ENCODE measurements around the gene TBC1D22A.
"Not testable (repeated sequence)": the region's sequence is repeated elsewhere in the genome, so short reads cannot be mapped to it uniquely, and the experiment has no call there.

The TBC1D22A gene

GRCh38 chr22:47166446-47167016 lies 404.1 kb downstream of the TBC1D22A start:
- DNase-seq (ENCODE audit: low read depth, low spot score), result no peak

DNA sequence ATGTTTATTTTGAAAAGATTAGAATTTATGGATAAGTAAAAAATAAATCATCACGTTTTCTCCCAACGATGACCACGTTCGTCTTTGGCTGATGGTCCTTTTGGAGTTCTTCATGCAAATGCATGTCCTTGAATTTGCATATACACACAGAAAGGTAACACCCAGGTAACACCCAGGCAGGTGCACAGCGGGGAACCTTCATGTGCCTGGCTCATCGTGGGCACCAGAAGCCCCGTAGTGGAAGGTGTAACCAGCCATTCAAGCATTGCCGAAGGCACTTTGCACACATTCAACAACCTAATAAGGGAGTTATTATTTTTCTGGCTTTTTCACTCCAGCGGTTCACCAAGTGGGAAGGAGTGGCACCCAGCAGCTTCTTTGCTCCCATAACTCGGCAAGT lies 404.6 kb downstream of the TBC1D22A start:
- DNase-seq (ENCODE audit: low read depth, low spot score), result no peak

GRCh38 chr22:47167921-47168320 lies 405.5 kb downstream of the TBC1D22A start:
- not testable (repeated sequence) for DNase-seq (ENCODE audit: low read depth, low spot score)

DNA sequence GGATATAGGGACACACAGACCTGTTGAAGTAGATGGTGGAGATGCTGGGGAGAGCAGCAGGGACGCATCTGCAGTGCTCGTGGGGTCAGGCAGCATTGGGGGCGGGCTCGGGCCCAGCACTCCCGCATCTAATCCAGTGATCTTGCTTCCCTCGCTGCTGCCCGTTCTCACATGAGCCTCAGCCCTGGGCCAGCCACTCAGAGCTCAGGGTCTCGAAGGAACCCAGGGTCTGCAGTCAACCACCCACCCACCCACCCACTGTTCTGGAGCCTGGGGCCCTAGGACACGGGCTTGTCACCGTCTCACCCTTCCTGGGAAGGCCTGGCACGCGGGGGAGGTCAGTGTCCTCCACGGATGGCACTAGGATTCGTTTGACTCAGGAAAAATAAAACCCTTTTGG lies 406.0 kb downstream of the TBC1D22A start:
- no peak for DNase-seq (ENCODE audit: low read depth, low spot score)

DNA sequence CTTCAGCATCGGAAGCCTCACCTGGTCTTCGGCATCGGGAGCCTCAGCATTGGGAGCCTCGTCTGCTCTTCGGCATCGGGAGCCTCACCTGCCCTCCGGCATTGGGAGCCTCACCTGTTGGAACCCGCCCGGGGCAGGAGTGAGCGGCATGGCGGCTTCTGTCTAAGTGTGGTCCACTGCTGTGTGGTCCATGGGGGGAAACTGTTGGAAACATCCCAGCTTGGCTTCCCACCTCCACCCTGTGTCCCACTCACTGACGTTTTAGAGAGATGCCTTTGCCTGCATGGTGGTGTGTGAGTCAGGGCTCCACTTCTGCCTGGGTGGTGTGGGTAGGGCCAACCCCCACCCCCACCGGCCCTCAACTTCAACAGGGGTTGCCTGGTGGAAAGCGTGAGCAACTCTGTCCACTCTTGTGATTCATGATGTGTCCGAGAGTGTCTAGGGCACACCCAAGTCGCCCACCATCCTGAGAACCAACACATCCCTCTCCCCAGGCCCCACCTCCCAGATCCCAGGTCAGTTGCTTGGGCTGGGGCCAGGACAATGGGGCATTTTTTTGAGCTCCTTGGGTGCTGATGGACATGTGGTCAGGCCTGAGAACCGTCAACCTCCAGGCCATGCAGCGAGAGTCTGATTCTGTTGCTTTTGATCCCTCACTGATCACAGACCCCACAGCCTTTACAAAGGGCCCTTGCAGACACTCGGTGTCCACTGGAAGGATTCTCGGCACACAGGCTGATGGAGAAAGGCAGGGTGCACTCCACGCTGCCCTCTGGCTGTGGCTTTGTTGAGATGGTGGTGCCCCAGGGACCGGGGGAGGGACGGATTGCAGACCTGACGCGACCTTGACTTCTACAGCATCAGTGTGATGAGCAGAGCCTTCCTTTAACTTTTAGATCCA lies 406.7 kb downstream of the TBC1D22A start:
- peak; percentile 5 for DNase-seq (ENCODE audit: low read depth, low spot score)

DNA sequence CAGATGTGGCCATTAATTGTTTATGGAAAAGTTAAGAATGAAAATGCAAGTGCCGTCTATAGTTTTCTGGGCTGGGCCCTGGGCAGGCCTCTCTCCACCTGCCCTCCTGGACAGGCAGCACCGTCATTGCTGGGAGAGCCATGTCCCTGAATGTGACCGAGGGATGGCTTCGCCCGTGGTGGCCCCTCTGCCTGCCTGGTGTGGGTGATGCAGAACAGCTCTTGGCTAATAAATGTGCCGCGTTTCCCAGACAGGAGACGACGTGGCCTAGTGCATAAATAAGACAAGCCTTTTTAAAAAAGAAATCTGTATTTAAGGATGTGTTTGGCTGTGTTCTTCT lies 407.3 kb downstream of the TBC1D22A start:
- no peak for DNase-seq (ENCODE audit: low read depth, low spot score)

DNA sequence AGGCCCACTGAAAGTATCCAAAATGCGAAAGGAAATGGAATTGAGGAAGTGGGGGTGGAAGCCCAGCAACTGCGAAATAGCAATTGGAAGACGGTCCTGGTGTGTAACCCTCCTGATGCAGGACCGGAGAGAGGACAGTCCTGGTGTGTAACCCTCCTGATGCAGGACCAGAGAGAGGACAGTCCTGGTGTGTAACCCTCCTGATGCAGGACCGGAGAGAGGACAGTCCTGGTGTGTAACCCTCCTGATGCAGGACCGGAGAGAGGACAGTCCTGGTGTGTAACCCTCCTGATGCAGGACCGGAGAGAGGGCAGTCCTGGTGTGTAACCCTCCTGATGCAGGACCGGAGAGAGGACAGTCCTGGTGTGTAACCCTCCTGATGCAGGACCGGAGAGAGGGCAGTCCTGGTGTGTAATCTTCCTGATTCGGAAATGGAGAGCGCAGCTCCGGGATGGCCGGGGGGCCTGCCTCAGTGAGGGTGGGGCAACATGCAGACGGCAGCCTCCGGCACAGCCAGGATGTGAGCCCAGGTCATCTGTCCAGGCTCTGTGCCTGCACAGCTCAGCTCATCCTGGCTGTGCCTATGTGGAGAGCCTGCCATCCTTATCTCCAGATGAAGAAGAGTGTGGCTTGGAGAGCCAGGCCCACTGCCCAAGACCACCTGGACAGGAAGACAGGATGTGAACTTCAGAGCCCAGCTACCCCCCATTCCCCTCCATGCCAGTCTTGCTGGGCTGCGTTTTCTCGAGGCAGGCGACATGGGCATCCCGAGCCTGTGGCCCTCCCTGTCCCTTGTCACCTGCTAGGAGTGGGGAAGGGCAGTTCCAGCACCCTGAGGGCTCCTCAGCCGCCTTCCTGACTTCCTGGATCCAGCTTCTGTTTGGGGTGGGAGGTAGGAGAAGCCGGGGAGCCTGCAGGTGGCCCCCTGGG lies 408.3 kb downstream of the TBC1D22A start:
- not testable (repeated sequence) for DNase-seq (ENCODE audit: low read depth, low spot score)

GRCh38 chr22:47171441-47172221 lies 409.2 kb downstream of the TBC1D22A start:
- DNase-seq (ENCODE audit: low read depth, low spot score), result no peak

DNA sequence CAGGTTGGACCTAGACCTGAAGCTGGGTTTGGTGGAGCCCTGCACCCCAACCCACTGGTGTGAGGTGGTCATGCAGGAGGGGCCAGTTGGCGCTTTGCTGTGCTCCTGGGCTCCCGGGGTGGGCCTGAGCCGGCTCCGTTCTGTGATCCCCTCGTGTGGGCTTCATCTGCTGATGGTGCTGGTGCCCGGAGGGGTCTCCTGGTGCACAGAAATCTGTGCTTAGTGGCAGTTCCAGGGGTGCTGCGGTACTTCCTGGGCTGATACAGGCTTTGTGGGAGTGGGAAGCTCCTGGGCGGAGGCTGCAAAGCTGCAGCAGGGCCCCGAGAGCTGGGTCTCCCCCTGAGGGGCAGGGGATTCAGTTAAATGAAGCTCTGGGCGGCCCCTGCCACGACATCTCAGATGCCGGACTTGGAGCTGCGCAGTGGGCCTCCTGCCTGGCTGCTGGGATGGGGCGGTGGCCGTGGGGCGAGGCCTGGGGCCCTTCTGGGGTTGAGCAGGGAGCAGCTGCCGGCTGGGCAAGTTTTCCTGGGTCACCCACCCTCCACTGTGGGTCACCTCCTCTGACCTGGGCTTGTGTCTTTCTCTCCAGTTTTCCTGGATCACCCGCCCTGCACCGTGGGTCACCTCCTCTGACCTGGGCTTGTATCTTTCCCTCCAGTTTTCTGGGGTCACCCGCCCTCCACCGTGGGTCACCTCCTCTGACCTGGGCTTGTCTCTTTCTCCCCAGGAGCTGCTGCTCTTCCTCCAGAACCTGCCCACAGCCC lies 410.5 kb downstream of the TBC1D22A start:
- DNase-seq (ENCODE audit: low read depth, low spot score), result no peak

- DNase-seq (ENCODE audit: low read depth, low spot score), result no peak
These were observed 411.1 kb downstream of the TBC1D22A start for GRCh38 chr22:47173535-47174021.

- DNase-seq (ENCODE audit: low read depth, low spot score), result no peak
These were observed 411.6 kb downstream of the TBC1D22A start for GRCh38 chr22:47174096-47174495.

DNA sequence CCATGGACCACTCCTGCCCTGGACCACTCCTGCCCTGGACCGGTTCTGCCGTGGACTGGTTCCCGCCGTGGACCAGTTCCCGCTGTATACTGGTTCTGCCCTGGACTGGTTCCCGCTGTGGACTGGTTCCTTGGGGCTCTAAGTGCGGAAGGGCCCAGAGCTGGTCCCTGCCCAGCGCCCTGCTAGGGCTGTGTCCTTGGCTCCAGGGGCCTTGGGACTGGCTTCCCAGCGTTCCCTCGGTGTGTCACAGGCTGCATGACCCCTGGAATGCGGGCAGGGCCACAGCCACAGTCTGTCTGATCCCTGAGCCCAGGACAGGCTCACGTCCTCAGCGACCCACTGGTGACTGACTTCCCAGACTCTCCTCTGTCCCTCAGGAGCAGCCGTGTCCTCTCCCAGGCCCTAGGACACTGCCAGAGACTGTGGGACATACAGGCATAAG lies 412.2 kb downstream of the TBC1D22A start:
- no peak for DNase-seq (ENCODE audit: low read depth, low spot score)

DNA sequence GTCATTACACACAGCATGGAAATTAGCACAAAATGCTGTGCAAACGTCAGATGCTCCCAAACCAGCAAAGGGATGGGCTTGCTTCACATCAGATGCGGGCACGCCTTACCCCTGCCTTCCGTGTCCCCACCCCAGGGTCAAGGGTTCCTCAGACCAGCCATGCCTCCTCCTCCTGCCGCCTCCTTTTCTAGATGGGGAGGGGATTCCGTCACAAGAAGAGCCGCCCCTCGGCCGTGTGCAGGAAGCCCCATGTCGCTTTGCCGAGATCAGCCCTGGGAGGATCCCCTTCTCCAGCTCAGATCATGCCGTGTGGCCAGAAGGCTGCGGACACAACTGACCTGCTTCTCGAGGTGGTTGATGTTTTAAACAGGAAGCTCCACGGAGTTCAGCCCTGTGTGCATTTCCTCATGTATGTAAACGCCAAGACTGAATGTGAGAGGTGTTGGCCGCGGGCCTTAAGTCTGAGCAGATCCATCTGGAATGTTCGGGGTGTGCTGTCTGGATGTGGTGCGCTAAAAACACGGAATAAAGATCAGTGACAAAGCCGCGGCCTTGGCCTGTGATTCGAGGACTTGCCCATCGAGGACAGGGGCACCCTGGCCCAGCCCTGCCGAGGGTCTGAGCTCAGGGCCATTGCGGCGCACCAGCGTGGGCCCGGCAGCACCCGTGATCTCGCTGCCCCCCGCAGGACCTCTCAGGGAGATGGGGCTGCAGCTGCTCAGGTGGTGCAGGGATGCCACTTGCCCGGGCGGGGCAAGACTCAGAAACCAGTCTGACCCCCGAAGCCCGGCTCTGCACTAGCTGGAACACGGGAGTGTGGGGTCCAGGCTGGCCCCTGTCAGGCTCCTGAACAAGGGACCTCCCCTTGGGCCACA lies 412.9 kb downstream of the TBC1D22A start:
- no peak for DNase-seq (ENCODE audit: low read depth, low spot score)

DNA sequence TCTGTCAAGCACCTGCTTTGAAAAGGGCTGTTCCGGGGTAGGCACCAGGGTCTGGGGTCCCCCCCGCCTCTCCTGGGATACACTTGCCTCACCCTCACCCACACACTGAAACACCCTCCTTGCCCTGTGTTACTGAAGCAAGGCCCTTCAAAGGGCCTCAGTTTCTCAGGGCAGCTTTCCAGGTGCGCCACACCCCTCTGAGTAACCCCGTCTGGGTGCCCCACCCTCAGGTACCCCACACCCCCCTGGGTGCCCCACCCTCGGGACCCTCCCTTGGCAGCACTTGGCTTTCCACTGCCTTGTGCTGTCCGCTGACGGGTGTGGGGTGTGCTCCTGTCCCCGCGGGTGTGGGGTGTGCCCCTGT lies 413.6 kb downstream of the TBC1D22A start:
- no peak for DNase-seq (ENCODE audit: low read depth, low spot score)

DNA sequence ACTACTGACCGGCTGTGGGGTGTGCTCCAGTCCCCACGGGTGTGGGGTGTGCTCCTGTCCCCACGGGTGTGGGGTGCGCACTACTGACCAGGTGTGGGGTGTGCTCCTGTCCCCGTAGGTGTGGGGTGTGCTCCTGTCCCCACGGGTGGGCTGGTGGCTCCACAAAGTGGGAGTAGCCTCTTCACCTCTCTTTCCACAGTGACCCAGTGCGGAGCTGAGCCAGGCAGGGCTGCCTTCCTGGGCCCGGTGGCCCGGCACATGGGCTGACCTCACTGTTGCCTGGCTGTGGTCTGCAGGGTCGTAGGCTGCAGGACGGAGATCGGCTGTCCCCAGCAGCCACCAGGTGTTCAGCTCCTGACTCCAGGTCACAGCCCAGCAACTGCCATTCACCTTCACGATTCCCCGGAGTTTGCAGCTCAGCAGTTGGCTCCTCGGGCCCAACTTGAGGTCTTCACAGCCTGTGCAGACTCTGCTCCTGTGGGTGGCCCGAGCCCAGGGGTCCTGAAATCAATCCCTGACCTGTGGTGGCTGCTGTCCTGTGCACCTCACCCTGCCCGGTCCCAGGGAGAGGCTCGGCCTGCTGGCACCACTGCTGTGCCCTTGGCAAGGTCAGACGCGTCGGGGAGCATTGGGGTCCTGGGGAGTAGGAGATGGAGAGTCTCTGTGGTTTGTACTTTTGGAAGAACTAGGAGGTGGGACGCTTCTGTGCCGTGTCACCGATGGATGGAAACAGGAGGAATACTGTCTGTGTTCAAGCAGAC lies 414.3 kb downstream of the TBC1D22A start:
- DNase-seq (ENCODE audit: low read depth, low spot score), result no peak

GRCh38 chr22:47177334-47177815 lies 414.9 kb downstream of the TBC1D22A start:
- no peak for DNase-seq (ENCODE audit: low read depth, low spot score)

- no peak for DNase-seq (ENCODE audit: low read depth, low spot score)
These were observed 415.9 kb downstream of the TBC1D22A start for GRCh38 chr22:47178339-47178738.

DNA sequence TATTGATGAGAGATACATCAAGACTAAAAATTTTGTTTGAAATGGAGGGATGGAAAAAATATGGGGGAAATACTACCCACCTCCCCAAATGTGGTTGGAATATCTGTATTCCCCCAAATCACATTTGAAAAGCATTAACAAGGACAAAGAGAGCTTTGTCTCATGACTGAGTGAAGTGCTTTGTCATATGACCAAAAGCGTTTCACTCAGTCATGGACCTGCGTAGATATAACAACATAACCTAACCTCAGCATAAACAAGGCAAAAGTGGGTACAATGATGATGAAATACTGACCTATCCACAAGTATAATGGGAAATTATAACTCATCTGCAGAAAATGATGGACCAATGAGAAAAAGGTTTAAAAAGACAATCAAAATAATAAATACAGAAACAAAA lies 418.3 kb downstream of the TBC1D22A start:
- DNase-seq (ENCODE audit: low read depth, low spot score), result no peak
